ENCODE measurements around the gene GABRR1.
A peak's percentile ranks its signal among the peaks of the same experiment; 100 is the strongest.
"Not testable (repeated sequence)": the region's sequence is repeated elsewhere in the genome, so short reads cannot be mapped to it uniquely, and the experiment has no call there.

Gene GABRR1

GRCh38 chr6:89148016-89148750, 69.0 kb downstream of the GABRR1 start:
- no peak for DNase-seq

- DNase-seq = peak; percentile 43
Measured at GRCh38 chr6:89146718-89147700, 70.1 kb downstream of the GABRR1 start.

GRCh38 chr6:89145956-89146717, 71.0 kb downstream of the GABRR1 start, which contains the start of gene PM20D2:
Gene PM20D2 (plus strand): TSS chr6:89146055. CDS start chr6:89146145, 90 bp downstream.
- peak; percentile 82 for DNase-seq

- peak; percentile 59 for DNase-seq
Measured at GRCh38 chr6:89145091-89145955, 71.8 kb downstream of the GABRR1 start.

- peak; percentile 82 for DNase-seq
Measured at GRCh38 chr6:89144354-89144906, 72.7 kb downstream of the GABRR1 start.

GRCh38 chr6:89140347-89141156, 76.6 kb downstream of the GABRR1 start:
- DNase-seq = no peak

GRCh38 chr6:89139509-89140346, 77.4 kb downstream of the GABRR1 start:
- no peak for DNase-seq

- DNase-seq = no peak
Measured at GRCh38 chr6:89138173-89138572, 79.0 kb downstream of the GABRR1 start.

- no peak for DNase-seq
Measured at GRCh38 chr6:89134723-89135122, 82.4 kb downstream of the GABRR1 start.

- DNase-seq = no peak
Measured at GRCh38 chr6:89133981-89134380, 83.2 kb downstream of the GABRR1 start.

GRCh38 chr6:89132057-89132456, 85.1 kb downstream of the GABRR1 start:
- no peak for DNase-seq

GRCh38 chr6:89131599-89131998, 85.6 kb downstream of the GABRR1 start:
- DNase-seq = no peak

GRCh38 chr6:89128256-89128671, 88.9 kb downstream of the GABRR1 start:
- DNase-seq = not testable (repeated sequence)
